Kidney capillary endothelial cell (primary cell): ENCODE data around the gene TCEAL8.
"Not testable (repeated sequence)": the region's sequence is repeated elsewhere in the genome, so short reads cannot be mapped to it uniquely, and the experiment has no call there.

Experiments
- DNase-seq: peaks from one replicate; pipeline ENCODE4 v3.0.0-alpha.2; 2018; ENCODE audit warnings: low spot score

The TCEAL8 gene, protein sequence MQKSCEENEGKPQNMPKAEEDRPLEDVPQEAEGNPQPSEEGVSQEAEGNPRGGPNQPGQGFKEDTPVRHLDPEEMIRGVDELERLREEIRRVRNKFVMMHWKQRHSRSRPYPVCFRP

DNA sequence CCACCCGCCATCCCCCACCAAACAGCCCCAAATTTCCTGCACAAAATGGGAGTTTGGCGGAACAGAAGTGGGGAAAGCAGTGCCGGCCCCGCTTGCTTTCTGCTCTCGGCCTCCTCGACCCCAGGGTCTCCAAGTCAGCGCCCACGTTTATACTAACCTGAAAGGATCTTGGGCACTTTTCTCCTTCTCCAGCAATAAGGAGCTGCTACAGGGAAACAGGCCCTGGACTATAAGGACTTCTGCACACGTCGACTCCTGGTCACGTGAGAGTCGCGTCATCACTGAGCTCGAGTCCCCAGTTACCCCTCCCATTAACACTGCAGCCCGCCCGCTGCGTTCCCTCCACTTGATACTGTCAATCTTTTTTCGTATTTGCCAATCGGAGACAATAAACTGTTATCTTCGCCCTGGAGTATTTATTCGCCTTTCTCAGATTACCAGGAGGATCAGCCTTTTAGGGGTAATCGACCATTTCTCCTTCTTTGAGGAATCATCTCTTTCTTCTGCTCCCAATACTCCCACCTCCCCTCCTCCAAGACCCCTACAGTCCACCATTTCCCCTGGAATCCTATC is at the start of gene TCEAL8:
TSS of gene TCEAL8 (minus strand) at position 235 of the 573 bp plus-strand sequence. CDS start 1,176 bp downstream, outside the sequence.
- peak; percentile 51 for DNase-seq

DNA sequence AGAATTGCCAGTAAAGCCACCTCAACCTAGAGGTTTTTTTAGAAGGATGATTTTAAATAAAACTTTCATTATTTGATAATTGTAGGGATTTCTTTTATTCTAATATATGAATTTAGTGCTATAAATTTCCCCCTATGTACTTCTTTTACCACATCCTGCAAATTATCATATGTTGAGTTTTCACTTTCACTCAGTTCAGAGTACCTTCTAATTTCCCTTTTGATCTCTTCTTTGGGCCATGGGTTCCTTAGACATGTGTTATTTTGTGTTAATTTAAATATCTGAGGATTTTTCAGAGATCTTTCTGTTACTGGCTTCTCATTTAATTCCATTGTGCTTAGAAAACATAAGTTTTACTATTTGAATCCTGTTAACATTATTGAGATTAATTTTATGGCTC is 49.8 kb upstream of the TCEAL8 start:
- no peak for DNase-seq

DNA sequence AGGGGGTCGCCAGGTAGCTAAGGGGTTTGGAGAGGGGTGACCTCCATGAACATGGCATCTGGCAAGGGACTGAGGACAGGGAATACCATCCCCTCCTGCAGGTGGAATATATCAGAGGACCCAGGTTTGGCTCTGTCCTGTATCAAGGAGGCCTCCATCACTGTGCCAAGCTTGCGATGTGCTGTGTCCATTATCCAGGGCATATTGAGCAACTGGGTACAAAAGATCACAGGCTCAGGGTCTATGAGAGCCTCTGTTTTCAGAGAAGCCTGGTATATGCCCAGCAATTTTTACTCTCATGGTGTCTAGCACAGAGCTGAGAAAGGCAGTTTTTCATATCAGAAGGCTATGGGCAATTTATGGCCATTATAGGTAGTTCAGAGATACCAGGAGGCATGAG is 38.2 kb upstream of the TCEAL8 start:
- DNase-seq, result no peak

DNA sequence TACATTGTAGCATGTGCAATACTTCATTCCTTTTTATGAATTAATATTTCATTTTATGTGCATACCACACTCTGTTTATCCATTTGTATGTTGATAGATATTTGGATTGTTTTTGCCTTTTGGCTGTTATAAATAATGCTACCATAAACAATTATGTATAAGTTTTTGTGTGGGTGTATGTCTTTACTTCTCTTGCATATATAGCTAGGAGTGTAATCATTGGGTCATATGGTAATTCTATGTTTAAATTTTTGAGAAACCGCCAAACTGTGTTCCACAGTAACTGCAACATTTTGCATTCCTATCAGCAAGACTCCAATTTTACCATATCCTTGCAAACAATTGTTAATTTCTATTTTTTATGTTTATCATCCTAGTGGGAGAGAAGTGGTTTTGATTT is 24.7 kb upstream of the TCEAL8 start:
- DNase-seq, result no peak

DNA sequence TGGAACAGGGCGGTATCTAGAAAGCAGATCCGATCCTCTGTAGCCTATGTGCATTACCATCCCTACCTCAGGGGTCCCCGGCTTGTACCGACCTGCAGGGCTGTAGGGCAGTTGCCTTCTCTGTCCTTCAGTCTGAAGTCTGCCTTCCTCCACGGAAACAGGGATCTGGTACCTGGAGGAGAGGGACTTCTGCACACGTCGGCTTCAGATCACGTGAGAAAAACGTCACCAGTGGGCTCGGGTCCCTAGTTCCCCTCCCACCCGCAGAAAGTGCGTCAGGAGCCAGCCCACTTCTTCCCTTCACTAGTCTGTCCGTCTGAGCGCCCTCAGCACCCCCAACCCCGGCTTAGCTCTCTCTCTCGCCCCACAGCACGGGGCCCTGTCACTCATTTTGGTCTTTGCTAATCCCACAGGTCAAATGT is 21.6 kb upstream of the TCEAL8 start, which contains the start of gene TCEAL5:
TSS of gene TCEAL5 (minus strand) at position 170 of the 422 bp plus-strand sequence. CDS start 2,187 bp downstream, outside the sequence.
- no peak for DNase-seq

DNA sequence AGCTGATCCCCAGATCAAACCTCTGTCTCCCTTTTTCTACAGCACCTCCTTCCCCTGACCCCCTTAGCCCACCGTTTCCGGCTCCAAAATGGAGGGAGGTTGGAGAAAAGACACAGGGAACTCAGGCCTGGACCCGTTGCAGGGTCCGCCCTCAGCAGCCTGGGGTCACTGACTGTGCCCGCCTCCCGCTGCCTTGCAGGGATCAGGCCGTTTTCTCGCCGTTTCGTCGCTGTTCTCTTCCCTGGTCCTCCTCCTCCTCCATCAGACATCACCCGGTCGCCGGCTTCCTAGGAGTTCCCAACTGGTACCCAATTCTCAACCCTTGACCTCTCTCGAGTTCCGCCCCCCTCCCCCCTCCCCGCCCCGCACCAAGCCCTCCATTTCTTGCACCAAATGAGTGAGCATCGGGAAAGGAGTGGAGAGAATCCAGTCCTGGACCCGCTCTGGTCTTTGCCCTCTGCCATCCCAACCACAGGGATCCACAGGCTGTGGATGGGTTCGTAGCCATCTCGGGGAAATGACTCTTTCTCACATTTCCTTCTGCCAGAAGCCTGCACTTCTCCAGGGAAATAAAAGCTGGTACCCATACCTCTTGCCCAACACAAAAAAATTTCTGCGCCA is 21.1 kb upstream of the TCEAL8 start:
- no peak for DNase-seq

DNA sequence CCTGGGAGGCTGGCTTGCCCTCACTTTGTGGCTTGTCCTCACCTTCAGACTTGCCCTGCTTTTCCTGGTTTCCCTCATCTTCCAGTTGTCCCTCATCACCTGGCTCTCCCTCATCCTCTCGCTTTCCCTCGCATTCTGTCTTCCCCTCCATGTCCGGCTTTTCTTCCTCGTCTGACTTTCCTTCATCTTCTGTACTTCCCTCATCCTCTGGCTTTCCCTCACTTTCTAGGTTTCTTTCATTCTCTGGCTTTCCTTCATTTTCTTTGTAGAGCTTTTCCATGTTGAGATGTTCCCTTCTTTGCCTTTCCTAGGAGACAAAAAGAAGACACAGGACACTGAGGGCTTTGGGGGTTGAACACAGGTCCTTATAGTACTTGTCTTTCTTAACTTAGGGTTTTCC is 19.3 kb upstream of the TCEAL8 start:
- no peak for DNase-seq

DNA sequence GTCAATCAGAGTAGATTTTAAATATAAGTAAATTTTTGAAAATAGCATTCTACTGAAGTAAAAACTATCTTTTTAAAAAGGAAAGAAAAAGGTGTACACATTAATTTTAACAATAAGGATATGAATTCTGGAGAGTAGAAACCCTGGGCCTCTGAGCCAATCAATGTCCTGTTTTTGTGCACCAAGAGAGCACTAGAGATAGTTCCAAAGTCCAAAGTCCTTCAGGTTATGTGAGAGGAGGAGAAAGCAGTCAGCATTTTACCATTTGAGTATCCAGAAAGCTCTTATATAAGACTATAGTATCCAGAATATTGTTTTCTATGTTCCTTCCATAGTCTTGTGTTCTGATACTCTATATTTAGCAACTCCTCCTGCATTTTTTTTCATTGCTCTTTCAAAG is 3.3 kb upstream of the TCEAL8 start:
- DNase-seq, result no peak

DNA sequence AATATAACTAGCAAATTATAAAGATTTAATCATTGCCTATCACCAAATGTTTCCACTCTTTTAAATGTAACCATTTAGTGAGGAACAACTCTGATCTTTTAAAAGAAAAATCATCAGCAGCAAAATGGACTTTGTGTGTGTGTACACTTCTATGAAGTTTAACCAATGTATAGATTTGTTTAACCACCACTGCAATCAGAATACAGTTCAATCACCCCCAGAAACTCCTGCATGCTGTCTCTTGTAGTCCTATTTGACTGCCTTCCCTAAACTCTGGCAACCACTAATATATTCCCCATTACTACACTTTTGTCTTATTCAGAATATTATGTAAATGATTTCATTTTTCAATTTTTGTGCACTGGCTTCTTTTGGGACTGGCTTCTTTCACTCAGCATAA is 1.7 kb upstream of the TCEAL8 start:
- DNase-seq, result no peak

DNA sequence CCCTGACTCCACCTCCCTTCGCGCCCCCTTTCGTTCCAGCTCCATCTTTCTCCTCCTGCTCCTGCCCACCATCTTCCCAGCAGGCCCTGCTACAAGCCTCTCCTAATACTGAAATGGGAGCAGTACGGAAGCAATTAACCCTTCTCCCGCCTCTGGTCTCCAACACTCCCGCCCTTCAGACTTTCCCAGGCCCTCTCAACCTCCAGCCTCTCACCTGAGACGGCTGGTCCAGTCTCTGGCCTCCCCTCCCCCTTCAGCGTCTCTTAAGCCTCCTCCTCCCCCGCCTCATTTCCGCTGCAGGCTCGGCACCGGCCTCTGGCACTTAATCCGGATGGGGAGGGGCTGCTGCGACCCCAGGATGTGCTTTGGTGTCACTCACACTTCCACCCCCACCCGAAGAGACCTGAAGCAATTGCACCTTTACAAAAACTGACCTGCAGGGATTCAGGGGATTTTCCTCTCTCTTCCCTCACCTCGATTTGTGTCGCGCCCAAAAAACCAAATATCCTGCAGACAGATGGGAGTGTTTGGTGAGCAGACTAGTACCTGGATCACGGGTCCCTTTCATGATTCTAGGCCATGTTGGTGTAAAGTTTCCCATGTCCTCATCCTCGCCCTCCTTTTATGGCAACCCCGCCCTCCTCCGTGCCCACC is 657 bp downstream of the TCEAL8 start:
- peak; percentile 7 for DNase-seq

DNA sequence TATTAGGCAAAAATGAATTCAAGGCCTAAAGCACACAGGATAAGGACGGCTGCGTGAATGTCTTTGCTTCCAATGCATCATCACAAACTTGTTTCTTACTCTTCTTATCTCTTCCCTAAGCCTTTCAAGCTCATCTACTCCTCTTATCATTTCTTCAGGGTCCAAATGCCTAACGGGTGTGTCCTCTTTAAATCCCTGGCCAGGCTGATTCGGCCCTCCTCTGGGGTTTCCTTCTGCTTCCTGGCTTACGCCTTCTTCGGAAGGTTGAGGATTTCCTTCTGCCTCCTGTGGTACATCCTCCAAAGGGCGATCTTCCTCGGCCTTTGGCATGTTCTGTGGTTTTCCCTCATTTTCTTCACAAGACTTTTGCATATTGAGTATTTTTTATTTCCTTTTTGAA is 1.3 kb downstream of the TCEAL8 start:
- peak; percentile 7 for DNase-seq

DNA sequence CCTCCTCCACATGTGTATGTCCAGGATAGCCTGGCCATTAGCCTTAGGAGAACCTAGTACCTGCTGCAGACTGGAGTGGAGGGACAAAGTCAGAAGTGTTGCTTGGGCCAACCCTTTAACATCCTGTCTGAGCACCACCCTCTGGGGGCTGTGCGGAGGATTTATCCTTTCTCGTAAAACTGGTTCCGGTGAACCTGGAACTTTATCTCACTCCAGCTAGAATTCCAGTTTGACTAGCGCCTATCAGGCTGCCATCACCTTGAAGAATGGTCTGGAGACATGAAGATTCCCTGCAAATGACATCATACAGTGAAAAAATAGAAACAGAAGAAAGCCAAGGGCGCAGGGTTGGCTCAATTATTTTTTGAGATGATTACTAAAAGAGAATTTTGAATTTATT is 4.0 kb downstream of the TCEAL8 start:
- DNase-seq, result no peak

DNA sequence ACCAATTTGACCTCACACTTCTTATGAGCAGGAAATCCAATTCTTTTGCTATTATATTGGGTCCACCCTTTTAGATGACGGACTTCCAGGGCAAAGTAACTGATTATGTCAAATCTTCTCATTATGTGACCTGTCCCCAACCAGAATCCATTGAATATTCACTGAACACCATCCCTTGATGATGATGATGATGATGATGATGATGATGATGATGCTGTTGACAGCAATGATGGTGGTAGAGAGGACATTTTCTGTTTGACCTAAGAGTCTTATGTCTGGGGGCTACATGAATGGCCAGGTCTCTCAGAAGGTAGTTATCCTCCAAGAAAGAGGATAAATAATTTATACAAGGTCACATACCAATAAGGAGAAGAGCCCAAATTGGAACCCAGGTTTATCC is 5.2 kb downstream of the TCEAL8 start:
- DNase-seq, result no peak

DNA sequence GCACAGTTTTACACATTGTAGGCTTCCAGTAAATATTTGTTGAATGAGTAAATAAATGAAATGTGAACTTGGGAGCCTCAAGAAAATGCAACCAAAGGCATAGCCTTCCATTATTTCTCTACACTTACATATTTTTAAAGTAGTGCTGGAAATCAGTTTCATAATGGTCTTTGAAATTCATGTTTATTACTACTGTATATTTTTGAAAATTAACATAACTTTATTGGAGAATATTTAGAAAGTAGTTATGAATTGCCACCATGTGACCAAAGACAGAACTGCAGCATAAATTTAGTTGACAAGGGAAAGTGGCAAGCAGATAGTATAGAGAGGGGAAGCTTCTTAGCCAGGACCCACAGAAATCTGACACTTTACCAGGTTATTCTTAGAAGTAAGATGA is 6.4 kb downstream of the TCEAL8 start:
- no peak for DNase-seq

DNA sequence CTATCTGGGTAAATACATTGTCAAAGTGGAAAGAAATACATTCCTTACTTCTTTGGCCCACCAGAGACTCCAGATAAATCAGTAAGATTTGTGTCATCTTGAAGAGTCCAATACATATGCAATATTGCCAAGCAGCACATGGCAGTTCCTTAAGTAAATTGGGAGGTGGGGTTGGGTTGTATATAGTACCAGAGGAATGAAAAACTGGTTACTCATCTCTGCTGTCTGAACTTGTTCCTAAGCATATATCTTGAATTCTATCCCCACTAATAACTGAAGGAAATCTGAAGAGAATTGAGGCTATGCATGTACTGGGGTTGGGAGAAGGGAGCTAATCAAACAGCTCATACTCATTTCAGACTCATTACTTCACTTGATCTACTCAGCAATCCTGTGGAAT is 14.8 kb downstream of the TCEAL8 start:
- DNase-seq, result no peak

DNA sequence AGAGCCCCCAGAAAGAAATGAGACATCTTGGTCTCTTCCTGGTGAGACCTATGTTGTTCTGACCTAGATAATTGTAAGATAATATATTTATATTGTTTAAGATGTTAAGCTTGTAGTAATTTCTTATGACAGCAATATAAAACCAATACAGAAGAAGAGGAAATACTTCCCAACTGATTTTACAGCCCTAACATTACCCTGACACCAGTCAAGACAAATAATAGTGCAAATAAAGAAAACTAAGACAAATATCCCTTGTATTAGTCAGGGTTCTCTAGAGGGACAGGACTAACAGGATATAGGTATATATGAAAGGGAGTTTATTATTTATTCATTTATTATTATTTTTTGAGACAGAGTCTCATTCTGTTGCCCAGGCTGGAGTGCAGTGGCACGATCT is 18.7 kb downstream of the TCEAL8 start:
- no peak for DNase-seq

DNA sequence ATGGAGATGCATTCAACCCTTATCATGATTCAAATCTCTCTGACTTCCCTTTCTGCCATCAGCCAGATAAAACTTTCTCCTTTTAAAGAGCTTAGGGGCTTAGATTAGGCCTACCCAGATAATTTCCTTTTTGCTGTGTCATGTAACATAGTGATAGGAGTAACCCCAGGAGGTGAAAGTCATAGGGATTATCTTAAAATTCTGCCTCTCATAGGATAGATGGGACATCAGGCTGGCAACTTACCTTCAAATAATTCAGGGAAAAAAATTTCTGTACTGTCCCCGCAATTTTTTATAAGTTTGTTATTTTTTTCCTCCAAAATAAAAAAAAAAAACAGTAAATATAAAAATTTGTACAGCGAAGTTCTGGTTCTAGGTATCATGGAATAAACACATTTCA is 19.3 kb downstream of the TCEAL8 start:
- not testable (repeated sequence) for DNase-seq

DNA sequence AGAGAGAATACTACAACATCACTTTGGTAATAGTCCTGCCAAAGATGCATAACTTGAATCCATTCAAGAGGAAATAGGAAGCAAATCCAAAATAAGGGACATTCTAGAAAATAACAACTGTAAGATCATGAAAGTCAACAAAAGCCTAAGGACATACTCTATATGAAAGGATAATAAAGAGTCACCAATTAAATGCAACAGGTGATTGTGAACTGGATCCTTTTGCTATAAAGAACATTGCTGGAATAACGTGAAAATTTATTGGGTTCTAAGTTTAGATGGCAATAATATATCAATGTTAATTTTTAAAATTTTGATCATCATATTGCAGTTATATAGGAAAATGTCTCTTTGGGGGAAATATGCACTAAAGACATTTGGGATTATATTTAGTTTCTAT is 20.1 kb downstream of the TCEAL8 start:
- DNase-seq, result no peak

DNA sequence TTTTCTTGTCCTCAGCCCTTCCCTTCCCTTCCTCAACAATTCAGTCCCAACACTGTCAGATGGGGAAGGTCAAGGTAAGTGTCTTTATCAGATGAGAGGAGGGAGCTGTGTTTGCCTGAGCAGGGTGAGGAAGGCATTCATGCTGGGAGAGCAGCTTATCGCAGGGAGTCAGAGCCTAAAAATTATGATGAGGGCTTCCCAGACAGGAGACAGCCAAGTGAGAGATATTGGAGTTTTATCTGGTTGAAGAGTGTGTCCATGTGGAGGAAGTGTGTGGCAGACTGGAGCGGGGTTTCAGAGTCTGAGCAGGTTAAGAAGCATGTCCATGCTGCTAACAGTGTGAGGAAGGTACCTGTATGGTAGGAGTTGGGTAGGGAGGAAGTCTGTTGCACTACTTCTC is 21.7 kb downstream of the TCEAL8 start:
- DNase-seq, result no peak

DNA sequence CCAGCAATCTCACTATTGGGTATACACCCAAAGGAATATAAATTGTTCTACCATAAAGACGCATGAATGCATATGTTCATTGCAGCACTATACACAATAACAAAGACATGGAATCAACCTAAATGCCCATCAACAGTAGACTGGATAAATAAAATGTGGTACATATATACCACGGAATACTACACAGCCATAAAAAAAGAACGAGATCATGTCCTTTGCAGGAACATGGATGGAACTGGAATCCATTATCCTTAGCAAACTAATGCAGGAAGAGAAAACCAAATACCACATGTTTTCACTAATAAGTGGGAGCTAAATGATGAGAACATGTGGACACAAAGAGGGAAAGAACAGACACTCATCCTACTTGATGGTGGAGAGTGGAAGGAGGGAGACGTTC is 29.0 kb downstream of the TCEAL8 start:
- not testable (repeated sequence) for DNase-seq

DNA sequence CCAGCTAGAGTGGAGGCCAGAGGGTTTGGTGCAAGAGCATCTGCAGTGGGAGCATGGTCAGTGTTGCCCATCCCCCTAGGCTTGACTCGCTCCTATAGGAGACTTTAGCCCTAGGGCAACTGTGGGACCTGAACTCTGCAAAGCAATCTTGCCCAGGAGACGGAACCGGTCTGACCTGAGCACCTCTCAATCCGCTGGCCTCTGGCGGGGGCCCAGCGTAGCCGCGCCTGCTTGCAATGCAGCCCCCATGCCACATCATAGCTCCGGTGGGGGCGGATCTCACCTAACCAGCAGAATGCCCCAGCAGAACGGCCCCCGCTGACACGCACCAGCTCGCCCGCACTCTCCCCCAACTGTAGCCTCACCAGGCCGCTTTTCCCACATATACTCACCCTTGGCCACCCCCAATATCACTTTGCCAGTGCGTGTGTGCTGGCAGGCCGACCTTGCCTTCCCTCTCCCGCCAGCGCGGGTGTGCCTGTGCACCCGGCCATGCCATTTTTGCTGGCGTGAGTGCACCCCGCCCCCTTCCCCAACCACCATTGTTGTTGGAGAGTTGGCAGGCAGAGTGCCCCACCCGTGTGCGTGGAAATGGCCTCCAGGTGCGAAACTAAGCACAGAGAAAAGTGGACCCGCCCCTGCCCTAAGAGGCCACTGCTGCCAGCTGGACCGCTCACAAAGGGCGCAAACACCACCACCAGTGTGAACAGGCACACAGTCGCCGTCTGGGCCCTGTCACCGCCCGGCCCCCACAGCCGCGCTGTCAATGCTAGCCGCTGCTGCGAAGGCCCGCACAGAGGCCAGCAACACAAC is 34.2 kb downstream of the TCEAL8 start:
- no peak for DNase-seq

DNA sequence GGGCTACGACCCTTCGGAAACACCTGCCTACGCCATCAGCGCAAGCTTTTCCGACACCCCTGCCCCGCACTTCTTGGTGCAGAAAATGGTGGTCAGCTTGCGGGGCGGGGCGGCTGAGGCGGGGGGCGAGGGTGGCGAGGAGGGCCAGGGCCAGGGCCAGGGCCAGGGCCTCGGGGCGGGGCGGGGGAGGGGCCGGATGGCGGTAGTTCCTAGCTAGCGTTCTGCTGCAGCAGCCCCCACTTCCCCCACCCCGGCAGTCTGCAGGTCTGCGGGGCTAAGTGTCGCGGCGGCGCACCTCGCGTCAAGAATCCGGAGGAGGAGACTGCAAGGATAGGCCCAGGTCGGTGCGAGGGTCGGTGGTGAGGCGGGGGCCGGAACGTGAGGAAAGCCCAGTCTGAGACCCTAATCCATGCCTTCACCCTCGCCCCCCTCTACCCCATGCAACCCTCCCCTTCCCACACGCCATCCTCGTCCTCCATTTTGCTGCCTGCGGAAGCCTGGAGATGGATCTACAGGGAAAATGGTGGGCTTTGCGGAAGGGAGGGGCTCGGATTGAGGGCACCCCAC is 39.4 kb downstream of the TCEAL8 start:
- DNase-seq, result no peak
